H1 (cell line): ENCODE data around the gene ARHGAP10.

ENCODE experiments used
- ATF2 ChIP-seq: IDR thresholded peaks from 2 replicates; pipeline ENCODE4 v1.6.1; 2012; ENCODE audit warnings: low read length, inconsistent platforms
- CTCF ChIP-seq, 3 experiments: IDR thresholded peaks; 1 replicate in 2 of 3; 2 replicates in 1 of 3; pipeline versions ENCODE4 v1.5.1 to v1.6.1; 2011; ENCODE audit warnings: low read length in 3 of 3, mild to moderate bottlenecking in 3 of 3, inconsistent platforms in 2 of 3, low read depth in 1 of 3, moderate library complexity in 1 of 3; ENCODE audit not compliant: insufficient read depth in 1 of 3; ENCODE audit errors: control extremely low read depth in 1 of 3
- EP300 ChIP-seq, 2 experiments: IDR thresholded peaks; 1 replicate in 1 of 2; 2 replicates in 1 of 2; pipeline ENCODE4 v1.6.1; 2011 to 2012; ENCODE audit warnings: low read depth in 2 of 2, low read length in 2 of 2, mild to moderate bottlenecking in 2 of 2, borderline replicate concordance in 1 of 2, inconsistent platforms in 1 of 2, moderate library complexity in 1 of 2
- EZH2 ChIP-seq: fragments of 200-600 bp; sonication (generic); IDR thresholded peaks from 2 replicates; pipeline ENCODE4 v1.7.1; 2012; ENCODE audit warnings: low read depth, mild to moderate bottlenecking, moderate library complexity, low read length, inconsistent platforms; ENCODE audit not compliant: severe bottlenecking
- GTF2F1 ChIP-seq: IDR thresholded peaks from 2 replicates; pipeline ENCODE4 v1.6.1; 2012; ENCODE audit warnings: low read depth, low read length, improper control_type of control experiment, borderline replicate concordance
- JUND ChIP-seq: IDR thresholded peaks from 2 replicates; pipeline ENCODE4 v1.6.1; 2011; ENCODE audit warnings: mild to moderate bottlenecking, improper control_type of control experiment, low read length
- KDM1A ChIP-seq: fragments of 200-600, 300-600 bp; sonication (generic); IDR thresholded peaks from 2 replicates; pipeline ENCODE4 v1.7.1; 2016; ENCODE audit warnings: mild to moderate bottlenecking, low read length, borderline replicate concordance
- MAX ChIP-seq: IDR thresholded peaks from 2 replicates; pipeline ENCODE4 v1.6.1; 2012; ENCODE audit warnings: inconsistent platforms
- NRF1 ChIP-seq: IDR thresholded peaks from 2 replicates; pipeline ENCODE4 v1.6.1; 2011; ENCODE audit warnings: mild to moderate bottlenecking, low read depth, low read length, improper control_type of control experiment
- POLR2A ChIP-seq, 2 experiments: IDR thresholded peaks; 1 replicate in 1 of 2; 2 replicates in 1 of 2; pipeline ENCODE4 v1.6.1; 2011; ENCODE audit warnings: low read depth in 2 of 2, low read length in 2 of 2, mild to moderate bottlenecking in 2 of 2; ENCODE audit errors: control extremely low read depth in 1 of 2
- POLR2AphosphoS5 ChIP-seq: IDR thresholded peaks from 2 replicates; pipeline ENCODE4 v1.6.1; 2011; ENCODE audit warnings: low read depth, low read length
- RBBP5 ChIP-seq: IDR thresholded peaks from 2 replicates; pipeline ENCODE4 v1.7.1; 2012; ENCODE audit warnings: low read depth, mild to moderate bottlenecking, inconsistent platforms, low read length, moderate library complexity, borderline replicate concordance
- SP1 ChIP-seq: IDR thresholded peaks from 2 replicates; pipeline ENCODE4 v1.6.1; 2011; ENCODE audit warnings: low read depth, low read length
- TBP ChIP-seq: IDR thresholded peaks from 2 replicates; pipeline ENCODE4 v1.6.1; 2011; ENCODE audit warnings: low read depth, low read length, improper control_type of control experiment

- TF ChIP-seq MAX (no peak), CTCF (IDR thresholded peaks at IDR 0.05; ENCODE audit: control extremely low read depth in 1 of 3, insufficient read depth in 1 of 3, low read depth in 1 of 3, low read length in 3 of 3) (no peak), ATF2 (no peak), RBBP5 (no peak), KDM1A (no peak), EP300 (IDR thresholded peaks at IDR 0.05; ENCODE audit: borderline replicate concordance in 1 of 2, low read depth in 2 of 2, low read length in 2 of 2) (no peak), JUND (no peak), TBP (no peak), NRF1 (no peak), GTF2F1 (no peak), EZH2 (no peak), POLR2A (IDR thresholded peaks at IDR 0.05; ENCODE audit: control extremely low read depth in 1 of 2, low read depth in 2 of 2, low read length in 2 of 2) (no peak), SP1 (no peak), POLR2AphosphoS5 (no peak)
Measured at GRCh38 chr4:147777456-147778091, 45.7 kb downstream of the ARHGAP10 start.
